Suprapubic skin (tissue), 4 donors: ENCODE data around the gene HID1.
"Not testable (repeated sequence)": the region's sequence is repeated elsewhere in the genome, so short reads cannot be mapped to it uniquely, and the experiment has no call there.

Experiments
- EP300 ChIP-seq: sonication (generic); formaldehyde crosslinking; IDR thresholded peaks from one replicate; pipeline ENCODE4 v1.6.1; 2017; ENCODE audit warnings: antibody characterized with exemption
- POLR2A ChIP-seq, 2 donors: fragments of 450-650 bp; IDR thresholded peaks; one replicate each; pipeline ENCODE4 v1.6.1; 2017; ENCODE audit warnings: antibody characterized with exemption in 2 of 2, mild to moderate bottlenecking in 2 of 2, moderate library complexity in 2 of 2
- POLR2AphosphoS5 ChIP-seq, 3 donors: sonication (generic); formaldehyde crosslinking; IDR thresholded peaks; one replicate each; pipeline ENCODE4 v1.6.1; 2017; ENCODE audit warnings: antibody characterized with exemption in 3 of 3
- TF ChIP-seq, protein P1 (sequence below), 2 donors: fragments of 200-600 bp in 1 of 2; fragments of 450-650 bp in 1 of 2; sonication (generic) in 1 of 2; IDR thresholded peaks; one replicate each; pipeline ENCODE4 v1.5.1; 2016 to 2019; ENCODE audit warnings: antibody characterized with exemption in 2 of 2, mild to moderate bottlenecking in 1 of 2, moderate library complexity in 1 of 2

GRCh38 chr17:74969501-74969900 is 3.1 kb downstream of the HID1 start:
- TF ChIP-seq, protein P1, sequence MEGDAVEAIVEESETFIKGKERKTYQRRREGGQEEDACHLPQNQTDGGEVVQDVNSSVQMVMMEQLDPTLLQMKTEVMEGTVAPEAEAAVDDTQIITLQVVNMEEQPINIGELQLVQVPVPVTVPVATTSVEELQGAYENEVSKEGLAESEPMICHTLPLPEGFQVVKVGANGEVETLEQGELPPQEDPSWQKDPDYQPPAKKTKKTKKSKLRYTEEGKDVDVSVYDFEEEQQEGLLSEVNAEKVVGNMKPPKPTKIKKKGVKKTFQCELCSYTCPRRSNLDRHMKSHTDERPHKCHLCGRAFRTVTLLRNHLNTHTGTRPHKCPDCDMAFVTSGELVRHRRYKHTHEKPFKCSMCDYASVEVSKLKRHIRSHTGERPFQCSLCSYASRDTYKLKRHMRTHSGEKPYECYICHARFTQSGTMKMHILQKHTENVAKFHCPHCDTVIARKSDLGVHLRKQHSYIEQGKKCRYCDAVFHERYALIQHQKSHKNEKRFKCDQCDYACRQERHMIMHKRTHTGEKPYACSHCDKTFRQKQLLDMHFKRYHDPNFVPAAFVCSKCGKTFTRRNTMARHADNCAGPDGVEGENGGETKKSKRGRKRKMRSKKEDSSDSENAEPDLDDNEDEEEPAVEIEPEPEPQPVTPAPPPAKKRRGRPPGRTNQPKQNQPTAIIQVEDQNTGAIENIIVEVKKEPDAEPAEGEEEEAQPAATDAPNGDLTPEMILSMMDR (IDR thresholded peaks at IDR 0.05): not testable (repeated sequence)
- TF ChIP-seq POLR2AphosphoS5 (IDR thresholded peaks at IDR 0.05); POLR2A (IDR thresholded peaks at IDR 0.05); EP300: not testable (repeated sequence)
